Esophagus squamous epithelium (tissue), 5 donors: ENCODE measurements around the gene FGF11. TPM values are rescaled to one million over a fixed set of nuclear protein-coding genes. Genes with fewer than 3 reads are reported as not detected.

ENCODE experiments used
- DNase-seq: peaks from one replicate; lab custom pipeline; 2025; lab: John Stamatoyannopoulos, UW
- H3K27ac ChIP-seq, 4 donors: fragments of 200-600 bp; sonication (generic); one replicate each; pipeline ENCODE4 v1.5.1; 2016 to 2019; ENCODE audit warnings: mild to moderate bottlenecking in 1 of 4
- H3K27me3 ChIP-seq, 4 donors: fragments of 200-600 bp; sonication (generic); 1 replicate in 3 of 4; 2 replicates in 1 of 4; pipeline versions ENCODE4 v1.5.1 to v1.6.0; 2017 to 2021; ENCODE audit warnings: antibody characterized with exemption in 1 of 4
- H3K36me3 ChIP-seq, 3 donors: fragments of 200-600 bp; sonication (generic); one replicate each; pipeline ENCODE4 v1.5.1; 2016 to 2019
- H3K4me1 ChIP-seq, 3 donors: fragments of 200-600 bp; sonication (generic); one replicate each; pipeline ENCODE4 v1.5.1; 2017 to 2019
- H3K4me3 ChIP-seq, 4 donors: fragments of 200-600 bp; sonication (generic); 1 replicate in 3 of 4; 2 replicates in 1 of 4; pipeline ENCODE4 v1.5.1; 2016 to 2019; ENCODE audit warnings: mild to moderate bottlenecking in 2 of 4, moderate library complexity in 1 of 4
- H3K9me3 ChIP-seq, 3 donors: fragments of 200-600 bp; sonication (generic); one replicate each; pipeline ENCODE4 v1.5.1; 2016 to 2019
- POLR2A ChIP-seq, 4 donors: fragments of 450-650 bp; IDR thresholded peaks; one replicate each; pipeline ENCODE4 v1.6.1; 2017; ENCODE audit warnings: antibody characterized with exemption in 4 of 4, mild to moderate bottlenecking in 4 of 4, moderate library complexity in 3 of 4
- WGBS, 2 donors: methylation state at CpG; one replicate each; pipeline ENCODE4 v1.1.5; 2018; 5-methylcytosine and 5-hydroxymethylcytosine counted together
- intact Hi-C: fragments of 100-400 bp; cut with DNase I; formaldehyde crosslinking; loops from one replicate; pipeline ENCODE4 v1.15.0; 2022
- total RNA-seq, 4 donors: library from RNA; depleted of rRNA; stranded (reverse); fragments of >200 nt; gene quantifications; one replicate each; pipeline ENCODE4 v1.1.0, GENCODE V29; 2016
- TF ChIP-seq, protein P1 (sequence below), 6 experiments: fragments of 450-650 bp in 4 of 6; fragments of 200-600 bp in 2 of 6; sonication (generic) in 2 of 6; IDR thresholded peaks; one replicate each; pipeline ENCODE4 v1.5.1; 2016 to 2019; ENCODE audit warnings: antibody characterized with exemption in 6 of 6, mild to moderate bottlenecking in 4 of 6, moderate library complexity in 4 of 6
- donor health status: DM: yes; HTN: yes; CAD: no.

Gene FGF11
- total RNA-seq, 4 donors from 2014 or later = 2.7 to 18.1 (median 6.1) TPM

DNA sequence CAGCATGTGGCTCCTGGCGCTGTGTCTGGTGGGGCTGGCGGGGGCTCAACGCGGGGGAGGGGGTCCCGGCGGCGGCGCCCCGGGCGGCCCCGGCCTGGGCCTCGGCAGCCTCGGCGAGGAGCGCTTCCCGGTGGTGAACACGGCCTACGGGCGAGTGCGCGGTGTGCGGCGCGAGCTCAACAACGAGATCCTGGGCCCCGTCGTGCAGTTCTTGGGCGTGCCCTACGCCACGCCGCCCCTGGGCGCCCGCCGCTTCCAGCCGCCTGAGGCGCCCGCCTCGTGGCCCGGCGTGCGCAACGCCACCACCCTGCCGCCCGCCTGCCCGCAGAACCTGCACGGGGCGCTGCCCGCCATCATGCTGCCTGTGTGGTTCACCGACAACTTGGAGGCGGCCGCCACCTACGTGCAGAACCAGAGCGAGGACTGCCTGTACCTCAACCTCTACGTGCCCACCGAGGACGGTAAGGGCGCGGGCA lies 31.0 kb upstream of the FGF11 start:
- Histone ChIP-seq H3K9me3 (no peaks in the 10 kb centered on the region), H3K36me3 (peaks cover 0 to 22% (median 0%) of the 10 kb centered on the region in 3 donors), H3K4me1 (peaks cover 4 to 25% (median 15%) of the 10 kb centered on the region in 3 donors), H3K27ac (no peak overlapping the region), H3K27me3 (peaks cover 0 to 10% (median 0%) of the 10 kb centered on the region in 4 donors), H3K4me3 (no peak overlapping the region)
- no peak for TF ChIP-seq POLR2A (IDR thresholded peaks at IDR 0.05)
- TF ChIP-seq, protein P1, sequence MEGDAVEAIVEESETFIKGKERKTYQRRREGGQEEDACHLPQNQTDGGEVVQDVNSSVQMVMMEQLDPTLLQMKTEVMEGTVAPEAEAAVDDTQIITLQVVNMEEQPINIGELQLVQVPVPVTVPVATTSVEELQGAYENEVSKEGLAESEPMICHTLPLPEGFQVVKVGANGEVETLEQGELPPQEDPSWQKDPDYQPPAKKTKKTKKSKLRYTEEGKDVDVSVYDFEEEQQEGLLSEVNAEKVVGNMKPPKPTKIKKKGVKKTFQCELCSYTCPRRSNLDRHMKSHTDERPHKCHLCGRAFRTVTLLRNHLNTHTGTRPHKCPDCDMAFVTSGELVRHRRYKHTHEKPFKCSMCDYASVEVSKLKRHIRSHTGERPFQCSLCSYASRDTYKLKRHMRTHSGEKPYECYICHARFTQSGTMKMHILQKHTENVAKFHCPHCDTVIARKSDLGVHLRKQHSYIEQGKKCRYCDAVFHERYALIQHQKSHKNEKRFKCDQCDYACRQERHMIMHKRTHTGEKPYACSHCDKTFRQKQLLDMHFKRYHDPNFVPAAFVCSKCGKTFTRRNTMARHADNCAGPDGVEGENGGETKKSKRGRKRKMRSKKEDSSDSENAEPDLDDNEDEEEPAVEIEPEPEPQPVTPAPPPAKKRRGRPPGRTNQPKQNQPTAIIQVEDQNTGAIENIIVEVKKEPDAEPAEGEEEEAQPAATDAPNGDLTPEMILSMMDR (IDR thresholded peaks at IDR 0.05) = no peak
- intact Hi-C loops = no loop called here
- DNase-seq = no peak
- WGBS, 2 donors = 87% methylated on average over 3 of the region's 58 CpGs; no CpG with 5 or more reads in 1 of the 2 donors

GRCh38 chr17:7408863-7409262 lies 30.4 kb upstream of the FGF11 start:
- peaks cover 3 to 22% (median 14%) of the 10 kb centered on the region in 3 donors for H3K4me1 ChIP-seq
- DNase-seq = no peak
- H3K36me3 ChIP-seq = peaks cover 0 to 22% (median 0%) of the 10 kb centered on the region in 3 donors
- no peak for TF ChIP-seq POLR2A (IDR thresholded peaks at IDR 0.05)
- TF ChIP-seq, protein P1 (IDR thresholded peaks at IDR 0.05) = no peak
- peaks cover 0 to 10% (median 0%) of the 10 kb centered on the region in 4 donors for H3K27me3 ChIP-seq
- no peak overlapping the region for H3K27ac ChIP-seq
- intact Hi-C loops = no loop called here
- whole genome bisulfite sequencing, 2 donors = 80% methylated on average over 3 of the region's 6 CpGs; no CpG with 5 or more reads in 1 of the 2 donors
- H3K9me3 ChIP-seq = no peaks in the 10 kb centered on the region
- no peak overlapping the region for H3K4me3 ChIP-seq

GRCh38 chr17:7409716-7410115 lies 29.6 kb upstream of the FGF11 start:
- intact Hi-C loops = no loop called here
- Histone ChIP-seq H3K27ac (no peak overlapping the region), H3K36me3 (peaks cover 0 to 22% (median 0%) of the 10 kb centered on the region in 3 donors), H3K4me1 (peaks cover 3 to 19% (median 14%) of the 10 kb centered on the region in 3 donors), H3K27me3 (peaks cover 0 to 9% (median 0%) of the 10 kb centered on the region in 4 donors), H3K9me3 (no peaks in the 10 kb centered on the region), H3K4me3 (no peak overlapping the region)
- TF ChIP-seq POLR2A (IDR thresholded peaks at IDR 0.05) = no peak
- TF ChIP-seq, protein P1 (IDR thresholded peaks at IDR 0.05) = no peak
- no peak for DNase-seq
- 90 to 93% methylated on average over 6 of the region's 6 CpGs for WGBS, 2 donors

DNA sequence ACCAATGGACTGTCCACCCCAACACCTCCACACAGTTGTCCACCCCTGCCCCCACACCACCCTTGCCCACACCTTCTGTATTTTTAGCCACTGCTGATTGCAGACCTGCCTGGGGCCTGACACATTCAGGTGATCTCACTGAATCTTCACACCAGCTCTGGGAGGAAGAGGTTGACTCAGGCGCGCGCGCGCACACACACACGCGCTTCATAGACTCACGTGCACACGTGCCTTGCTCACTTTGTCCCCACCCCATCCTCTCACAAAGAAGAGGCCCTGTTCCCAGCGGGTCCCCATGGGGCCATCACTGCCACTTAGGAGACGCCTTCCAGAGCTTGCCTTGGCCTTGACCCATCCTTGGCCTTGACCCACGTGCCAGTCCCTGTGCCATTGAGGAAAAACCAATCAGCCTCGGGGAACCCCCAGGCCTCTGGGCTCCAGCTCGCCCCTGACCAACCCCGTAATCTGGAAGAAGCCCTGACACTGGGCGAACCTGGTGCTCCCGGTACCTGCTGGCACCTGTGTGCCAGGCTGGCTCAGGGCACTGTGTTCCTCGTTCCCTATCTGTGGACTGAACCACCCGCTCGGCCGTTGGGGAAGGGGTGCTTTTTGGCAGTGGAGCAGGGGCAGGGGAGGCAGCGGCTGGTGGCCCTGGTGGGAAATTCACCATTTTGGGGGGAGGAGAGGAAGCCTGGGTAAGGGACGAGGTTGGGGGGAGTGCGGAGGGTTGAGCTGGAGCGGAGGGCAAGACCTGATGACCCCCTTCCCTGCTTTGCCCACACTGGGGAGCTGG lies 28.5 kb upstream of the FGF11 start:
- Histone ChIP-seq H3K27me3 (no peaks in the 10 kb centered on the region), H3K9me3 (no peaks in the 10 kb centered on the region), H3K27ac (no peak overlapping the region), H3K36me3 (peaks cover 0 to 29% (median 0%) of the 10 kb centered on the region in 3 donors), H3K4me1 (peaks cover under 1 to 8% (median 5%) of the 10 kb centered on the region in 3 donors), H3K4me3 (no peak overlapping the region)
- WGBS, 2 donors = 84 to 95% methylated on average over 12 to 18 of the region's 25 CpGs
- no peak for DNase-seq
- intact Hi-C loops = no loop called here
- TF ChIP-seq, protein P1 (IDR thresholded peaks at IDR 0.05) = no peak
- TF ChIP-seq POLR2A (IDR thresholded peaks at IDR 0.05) = no peak

GRCh38 chr17:7411427-7411750 lies 27.9 kb upstream of the FGF11 start:
- Histone ChIP-seq H3K36me3 (peaks cover 0 to 32% (median 0%) of the 10 kb centered on the region in 3 donors), H3K4me3 (no peak overlapping the region), H3K27me3 (no peaks in the 10 kb centered on the region), H3K27ac (no peak overlapping the region), H3K9me3 (no peaks in the 10 kb centered on the region), H3K4me1 (peaks cover 0 to 2% (median 0%) of the 10 kb centered on the region in 3 donors)
- TF ChIP-seq, protein P1 (IDR thresholded peaks at IDR 0.05) = no peak
- no peak for TF ChIP-seq POLR2A (IDR thresholded peaks at IDR 0.05)
- DNase-seq = no peak
- intact Hi-C loops = no loop called here
- 96 to 99% methylated on average over 4 to 7 of the region's 8 CpGs for WGBS, 2 donors
